ENCODE data around the gene GPR45.

The GPR45 gene

GRCh38 chr2:105269426-105269825, 27.9 kb downstream of the GPR45 start:
- H3K79me2 ChIP-seq (ENCODE audit: insufficient read depth, low read length) = no peaks in the 10 kb centered on the region
- H3K9ac ChIP-seq (ENCODE audit: low read depth, low read length) = no peak overlapping the region
- H3K36me3 ChIP-seq (ENCODE audit: insufficient read depth, low read length) = peaks cover 86% of the 10 kb centered on the region
- H3K4me2 ChIP-seq (ENCODE audit: insufficient read depth, low read length) = no peak overlapping the region
- no peak overlapping the region for H3K27ac ChIP-seq (ENCODE audit: low read length)
- no peaks in the 10 kb centered on the region for H3K27me3 ChIP-seq (ENCODE audit: insufficient read depth, low read length, poor library complexity)
- ATAC-seq (ENCODE audit: insufficient read depth, low read depth) = no peak
- H3K4me3 ChIP-seq (ENCODE audit: low read depth in 1 of 2, low read length in 2 of 2) = no peak overlapping the region
- no peak overlapping the region for H2AFZ ChIP-seq (ENCODE audit: low read depth, low read length)
- H4K20me1 ChIP-seq (ENCODE audit: insufficient read depth, low read length) = no peaks in the 10 kb centered on the region
- no peak for DNase-seq
- H3K4me1 ChIP-seq (ENCODE audit: insufficient read depth, low read length) = no peaks in the 10 kb centered on the region
- no peaks in the 10 kb centered on the region for H3K9me3 ChIP-seq (ENCODE audit: insufficient read depth, low read length, severe bottlenecking)
- TF ChIP-seq EZH2 (IDR thresholded peaks at IDR 0.05; ENCODE audit: borderline replicate concordance, low read depth, low read length, severe bottlenecking) = no peak
- TF ChIP-seq CTCF (IDR thresholded peaks at IDR 0.05; ENCODE audit: borderline replicate concordance, extremely low read depth, low read length, poor library complexity, severe bottlenecking) = no peak

GRCh38 chr2:105271393-105272045, 30.0 kb downstream of the GPR45 start:
- Histone ChIP-seq H3K36me3 (ENCODE audit: insufficient read depth, low read length) (peaks cover 94% of the 10 kb centered on the region), H3K27ac (ENCODE audit: low read length) (no peak overlapping the region), H3K27me3 (ENCODE audit: insufficient read depth, low read length, poor library complexity) (no peaks in the 10 kb centered on the region), H4K20me1 (ENCODE audit: insufficient read depth, low read length) (no peaks in the 10 kb centered on the region), H3K4me1 (ENCODE audit: insufficient read depth, low read length) (no peaks in the 10 kb centered on the region), H2AFZ (ENCODE audit: low read depth, low read length) (no peak overlapping the region), H3K9me3 (ENCODE audit: insufficient read depth, low read length, severe bottlenecking) (no peaks in the 10 kb centered on the region), H3K79me2 (ENCODE audit: insufficient read depth, low read length) (no peaks in the 10 kb centered on the region), H3K4me3 (ENCODE audit: low read depth in 1 of 2, low read length in 2 of 2) (no peak overlapping the region), H3K4me2 (ENCODE audit: insufficient read depth, low read length) (no peak overlapping the region), H3K9ac (ENCODE audit: low read depth, low read length) (no peak overlapping the region)
- TF ChIP-seq CTCF (IDR thresholded peaks at IDR 0.05; ENCODE audit: borderline replicate concordance, extremely low read depth, low read length, poor library complexity, severe bottlenecking) (no peak), EZH2 (IDR thresholded peaks at IDR 0.05; ENCODE audit: borderline replicate concordance, low read depth, low read length, severe bottlenecking) (no peak)
- DNase-seq (no peak), ATAC-seq (ENCODE audit: insufficient read depth, low read depth) (no peak)

GRCh38 chr2:105272176-105272575, 30.6 kb downstream of the GPR45 start:
- H3K36me3 ChIP-seq (ENCODE audit: insufficient read depth, low read length) = peaks cover 94% of the 10 kb centered on the region
- H3K4me1 ChIP-seq (ENCODE audit: insufficient read depth, low read length) = no peaks in the 10 kb centered on the region
- DNase-seq = no peak
- ATAC-seq (ENCODE audit: insufficient read depth, low read depth) = no peak
- H3K79me2 ChIP-seq (ENCODE audit: insufficient read depth, low read length) = no peaks in the 10 kb centered on the region
- no peak overlapping the region for H3K9ac ChIP-seq (ENCODE audit: low read depth, low read length)
- H4K20me1 ChIP-seq (ENCODE audit: insufficient read depth, low read length) = no peaks in the 10 kb centered on the region
- no peak for TF ChIP-seq EZH2 (IDR thresholded peaks at IDR 0.05; ENCODE audit: borderline replicate concordance, low read depth, low read length, severe bottlenecking)
- no peak for TF ChIP-seq CTCF (IDR thresholded peaks at IDR 0.05; ENCODE audit: borderline replicate concordance, extremely low read depth, low read length, poor library complexity, severe bottlenecking)
- H3K4me3 ChIP-seq (ENCODE audit: low read depth in 1 of 2, low read length in 2 of 2) = no peak overlapping the region
- H3K27ac ChIP-seq (ENCODE audit: low read length) = no peak overlapping the region
- no peaks in the 10 kb centered on the region for H3K27me3 ChIP-seq (ENCODE audit: insufficient read depth, low read length, poor library complexity)
- H3K4me2 ChIP-seq (ENCODE audit: insufficient read depth, low read length) = no peak overlapping the region
- H3K9me3 ChIP-seq (ENCODE audit: insufficient read depth, low read length, severe bottlenecking) = no peaks in the 10 kb centered on the region
- H2AFZ ChIP-seq (ENCODE audit: low read depth, low read length) = no peak overlapping the region
